Measurements from ENCODE around the gene FLNB. TPM values are rescaled to one million over a fixed set of nuclear protein-coding genes. Genes with fewer than 3 reads are reported as not detected.

The FLNB gene
- total RNA-seq, 1 donor from 2014 or later = 16.3 TPM

DNA sequence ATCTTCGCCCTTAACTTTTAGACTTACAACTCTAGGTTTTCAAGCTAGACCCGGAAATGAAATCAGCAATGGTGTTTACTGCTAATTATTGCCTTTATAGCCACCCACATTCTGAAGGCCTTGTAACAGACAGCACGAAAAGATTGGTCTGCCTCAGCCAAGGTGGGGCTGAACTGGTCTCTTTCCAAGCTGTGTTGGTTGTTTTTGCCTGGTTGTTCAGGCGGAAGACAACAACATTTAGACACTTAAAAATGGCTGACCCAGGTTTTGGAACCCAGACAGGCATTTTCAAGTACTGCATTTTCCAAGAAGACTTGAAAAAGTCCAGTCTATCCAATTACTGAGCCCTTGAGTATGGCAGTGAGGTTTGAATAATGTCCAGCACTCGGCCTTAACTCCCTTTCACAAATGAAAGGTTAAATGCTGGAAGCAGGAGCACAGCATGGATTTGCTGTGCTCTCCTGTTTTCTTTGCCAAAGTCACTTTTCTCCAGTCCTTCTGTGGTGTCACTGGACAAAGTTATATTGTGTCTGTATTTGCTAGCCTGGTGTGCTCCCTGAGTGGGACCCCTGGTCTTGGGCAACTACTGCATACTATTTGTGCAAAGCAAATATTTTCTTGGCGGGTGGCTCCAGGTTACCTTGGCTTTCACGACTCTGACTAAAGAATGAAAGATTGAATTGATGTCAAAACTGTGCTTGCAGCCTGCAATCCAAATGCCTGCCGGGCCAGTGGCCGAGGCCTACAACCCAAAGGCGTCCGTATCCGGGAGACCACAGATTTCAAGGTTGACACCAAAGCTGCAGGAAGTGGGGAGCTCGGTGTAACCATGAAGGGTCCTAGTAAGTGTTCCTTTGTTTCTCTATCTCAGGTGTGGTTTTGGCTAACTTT, 93.5 kb downstream of the FLNB start:
- FAIRE-seq (no peak), DNase-seq (ENCODE audit: low spot score in 2 of 2) (no peak)

DNA sequence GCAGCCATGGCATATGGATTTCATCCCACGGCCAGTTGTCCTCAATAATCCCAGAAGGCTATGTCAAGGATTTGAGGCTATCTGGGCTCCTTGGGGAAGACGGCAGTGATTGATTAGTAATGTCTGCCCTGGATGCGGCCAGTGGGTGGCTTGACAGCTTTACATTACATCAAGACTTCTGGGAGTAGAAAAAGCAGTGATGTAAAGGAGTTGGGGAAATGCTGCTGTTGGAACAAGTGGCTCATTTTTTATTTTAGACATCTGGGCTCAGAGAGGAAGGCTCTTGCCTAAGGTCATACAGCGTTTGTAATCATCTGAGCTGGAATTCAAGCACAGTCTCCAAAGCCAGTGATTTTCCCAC, 94.1 kb downstream of the FLNB start:
- FAIRE-seq = no peak
- DNase-seq (ENCODE audit: low spot score in 2 of 2) = no peak

DNA sequence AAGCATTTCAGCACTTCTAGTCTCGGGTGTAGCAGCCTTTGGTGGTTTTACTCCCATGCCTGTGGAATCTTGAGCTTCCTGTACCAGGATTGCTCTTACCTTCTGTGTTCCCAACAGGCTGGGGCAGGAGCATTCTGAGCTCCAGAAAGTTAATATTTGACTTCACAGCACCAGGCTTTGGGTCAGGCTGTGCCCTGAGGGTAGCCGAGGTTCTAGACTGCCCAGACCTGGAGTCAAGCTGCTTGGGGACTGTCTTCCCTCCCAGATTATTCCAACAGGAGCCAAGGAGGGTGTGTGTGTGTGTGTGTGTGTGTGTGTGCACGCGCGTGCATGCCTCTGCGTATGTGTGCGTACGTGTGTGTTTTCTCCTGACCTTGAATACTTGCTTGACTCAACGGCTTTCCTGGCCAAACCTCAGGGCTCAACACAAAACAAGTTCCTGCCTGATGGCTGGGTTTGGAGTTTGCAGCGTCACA, 94.8 kb downstream of the FLNB start:
- FAIRE-seq (no peak), DNase-seq (ENCODE audit: low spot score in 2 of 2) (no peak)

DNA sequence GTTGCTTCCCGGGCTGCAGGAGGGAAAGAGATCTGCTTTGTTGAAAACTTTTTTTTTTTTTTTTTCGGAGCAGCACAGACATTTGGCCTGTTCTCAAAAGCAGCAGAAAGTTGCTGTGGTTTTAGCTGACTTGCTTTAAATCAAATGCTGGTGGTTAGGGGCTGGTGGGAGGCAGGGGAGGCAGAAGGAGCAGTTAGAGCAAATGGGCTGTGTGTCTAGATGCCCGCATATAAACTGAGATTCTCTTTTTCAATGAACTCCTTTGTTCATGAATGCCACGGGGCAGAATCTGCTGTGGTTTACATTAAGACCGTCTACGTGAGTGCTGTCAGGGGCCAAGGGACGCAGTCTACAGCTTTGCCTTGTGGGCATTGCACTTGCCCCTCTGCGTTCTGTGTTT, 95.9 kb downstream of the FLNB start:
- FAIRE-seq (no peak), DNase-seq (ENCODE audit: low spot score in 2 of 2) (no peak)

DNA sequence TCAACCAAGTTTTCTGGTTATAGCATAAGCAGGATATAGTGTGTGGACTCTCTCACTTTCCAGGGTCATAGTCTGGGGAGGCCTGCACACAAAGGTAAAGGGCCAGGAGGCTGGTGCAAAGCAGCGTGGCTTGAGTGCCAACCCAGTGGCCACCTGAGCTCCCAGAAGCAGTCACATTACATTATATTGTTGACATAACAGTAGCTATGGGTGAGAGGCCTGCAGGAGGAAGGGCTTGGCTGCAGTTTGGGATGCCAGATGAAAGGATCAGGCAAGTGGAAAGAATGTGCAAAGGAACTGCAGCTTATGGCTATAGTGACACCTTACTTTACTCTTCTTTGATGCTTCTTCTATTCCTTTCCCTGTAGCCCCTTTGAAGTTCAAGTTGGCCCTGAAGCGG, 96.5 kb downstream of the FLNB start:
- no peak for FAIRE-seq

DNA sequence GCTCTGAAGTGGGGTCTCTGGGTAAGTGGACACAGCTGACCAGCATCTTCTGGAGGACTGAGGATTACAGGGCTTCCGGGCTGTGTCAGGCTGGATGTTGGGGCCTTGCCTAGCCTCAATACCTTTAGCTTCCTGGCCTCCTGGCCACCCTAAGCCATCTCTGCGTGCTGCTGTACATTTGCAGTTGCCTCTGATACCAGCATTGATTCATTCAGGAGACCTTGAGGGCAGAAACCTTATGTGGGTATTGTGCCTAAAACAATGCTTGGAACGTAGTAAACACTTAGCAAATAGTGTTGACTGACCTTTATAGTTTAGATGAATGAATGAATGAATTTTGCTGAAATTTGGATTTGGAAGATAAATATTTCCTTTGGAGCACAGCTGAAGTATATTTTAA, 97.0 kb downstream of the FLNB start:
- no peak for FAIRE-seq
- no peak for DNase-seq (ENCODE audit: low spot score in 2 of 2)

More for the DNA sequence above, 96.5 kb downstream of the FLNB start:
- no peak for DNase-seq (ENCODE audit: low spot score in 2 of 2)

DNA sequence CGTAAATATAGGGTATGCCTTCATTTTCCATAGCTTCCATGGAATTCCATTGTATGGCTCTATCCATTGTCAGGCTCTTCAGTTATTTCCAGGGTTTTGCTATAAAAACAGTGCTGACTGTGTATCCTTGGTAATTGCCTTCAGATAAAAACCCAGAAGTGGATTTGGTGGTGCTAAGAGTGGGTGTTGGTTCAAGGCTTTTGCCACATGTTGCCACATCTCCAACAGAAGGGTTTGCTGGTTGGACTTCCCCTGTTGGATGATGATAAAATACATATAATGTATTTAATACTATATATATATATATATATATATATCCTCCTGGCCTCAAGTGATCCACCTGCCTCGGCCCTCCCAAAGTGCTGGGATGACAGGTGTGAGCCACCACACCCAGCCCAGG, 97.8 kb downstream of the FLNB start:
- DNase-seq (ENCODE audit: low spot score in 2 of 2) (no peak), FAIRE-seq (no peak)

DNA sequence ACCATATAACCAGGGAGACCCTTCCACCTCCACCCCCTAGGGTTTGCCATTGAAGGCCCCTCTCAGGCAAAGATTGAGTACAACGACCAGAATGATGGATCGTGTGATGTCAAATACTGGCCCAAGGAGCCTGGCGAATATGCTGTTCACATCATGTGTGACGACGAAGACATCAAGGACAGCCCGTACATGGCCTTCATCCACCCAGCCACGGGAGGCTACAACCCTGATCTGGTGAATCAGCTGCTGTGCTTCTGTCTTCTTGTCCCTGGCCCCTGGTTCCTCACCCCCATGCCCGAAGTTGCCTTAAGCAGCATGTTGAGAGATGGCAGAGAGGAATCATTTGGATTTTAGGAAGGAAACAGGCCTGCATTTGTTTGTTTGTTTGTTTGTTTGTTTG, 98.4 kb downstream of the FLNB start:
- FAIRE-seq (no peak), DNase-seq (ENCODE audit: low spot score in 2 of 2) (no peak)

DNA sequence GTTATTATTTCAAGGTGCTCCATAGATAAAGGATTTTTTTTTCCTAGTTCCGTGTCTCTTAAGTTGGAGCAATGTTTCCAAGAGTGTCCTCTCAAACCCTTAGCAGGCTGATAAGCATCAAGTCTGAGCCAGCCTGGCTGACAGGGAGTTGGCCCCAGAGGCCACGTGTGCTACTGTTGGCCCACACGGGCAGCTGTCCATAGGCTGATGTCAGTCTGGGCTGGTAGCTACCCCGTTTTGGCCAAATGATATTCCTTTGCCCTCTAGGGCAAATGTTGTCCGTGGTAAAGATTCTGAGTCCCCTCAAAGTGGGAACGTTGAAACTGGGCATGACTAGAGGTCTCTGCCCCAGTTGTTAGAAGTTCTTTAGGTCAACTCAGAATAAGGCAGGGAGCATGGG, 99.4 kb downstream of the FLNB start:
- no peak for FAIRE-seq
- DNase-seq (ENCODE audit: low spot score in 2 of 2) = no peak

DNA sequence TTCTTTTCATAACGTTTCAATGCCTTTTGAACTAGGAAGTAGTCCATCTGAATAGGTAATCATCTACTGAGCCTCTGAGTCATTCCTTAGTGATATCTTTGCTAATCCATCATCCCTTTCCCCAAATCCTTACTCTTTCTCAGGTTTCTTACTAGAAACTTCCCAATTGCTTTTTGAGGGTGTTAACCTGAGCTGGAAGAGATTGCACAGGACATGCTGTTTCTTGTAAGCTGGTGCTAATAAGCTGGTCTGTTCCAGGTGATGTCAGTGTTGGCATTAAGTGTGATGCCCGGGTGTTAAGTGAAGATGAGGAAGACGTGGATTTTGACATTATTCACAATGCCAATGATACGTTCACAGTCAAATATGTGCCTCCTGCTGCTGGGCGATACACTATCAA, 101.5 kb downstream of the FLNB start:
- no peak for DNase-seq (ENCODE audit: low spot score in 2 of 2)
- no peak for FAIRE-seq

DNA sequence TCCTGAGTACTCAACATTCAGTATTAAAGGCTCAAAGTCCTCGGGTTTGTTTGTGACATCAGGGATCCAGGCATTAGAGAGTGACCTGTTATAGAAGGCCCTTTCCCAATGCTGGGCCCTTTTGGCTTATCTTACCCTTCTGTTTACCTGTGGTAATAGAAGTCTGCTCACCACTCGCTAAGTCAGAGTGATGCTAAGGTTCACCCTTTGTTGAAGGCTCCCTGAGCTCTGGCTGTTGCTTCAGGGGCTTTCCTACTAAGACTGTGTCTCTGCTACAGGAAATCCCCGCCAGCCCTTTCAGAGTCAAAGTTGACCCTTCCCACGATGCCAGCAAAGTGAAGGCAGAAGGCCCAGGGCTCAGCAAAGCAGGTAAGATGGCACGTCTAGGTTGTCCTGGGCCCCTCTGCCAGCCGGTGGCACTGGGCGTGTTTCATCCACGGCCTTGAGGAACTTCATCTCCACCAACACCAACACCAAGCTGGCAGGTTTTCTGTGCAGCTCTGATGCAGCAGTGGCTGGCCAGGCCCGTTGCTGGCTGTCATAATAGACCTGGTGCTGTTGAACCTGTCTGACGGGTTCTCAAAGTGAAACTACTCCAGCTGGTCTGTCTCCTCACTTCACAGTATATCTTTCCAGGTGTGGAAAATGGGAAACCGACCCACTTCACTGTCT, 103.4 kb downstream of the FLNB start:
- no peak for DNase-seq (ENCODE audit: low spot score in 2 of 2)
- FAIRE-seq = no peak

DNA sequence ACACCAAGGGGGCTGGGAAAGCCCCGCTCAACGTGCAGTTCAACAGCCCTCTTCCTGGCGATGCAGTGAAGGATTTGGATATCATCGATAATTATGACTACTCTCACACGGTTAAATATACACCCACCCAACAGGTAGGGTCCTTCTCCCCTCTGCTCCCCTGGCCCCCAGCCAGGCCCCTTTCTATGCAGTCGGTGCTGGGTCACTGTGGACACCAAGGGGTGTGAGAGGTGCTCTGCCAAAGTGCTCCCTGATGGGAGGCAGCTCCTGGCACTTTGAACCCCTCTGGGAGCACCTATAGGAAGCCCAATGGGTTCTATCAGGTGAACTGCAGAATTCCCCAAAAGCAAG, 103.9 kb downstream of the FLNB start:
- DNase-seq (ENCODE audit: low spot score in 2 of 2) = no peak
- FAIRE-seq = no peak

DNA sequence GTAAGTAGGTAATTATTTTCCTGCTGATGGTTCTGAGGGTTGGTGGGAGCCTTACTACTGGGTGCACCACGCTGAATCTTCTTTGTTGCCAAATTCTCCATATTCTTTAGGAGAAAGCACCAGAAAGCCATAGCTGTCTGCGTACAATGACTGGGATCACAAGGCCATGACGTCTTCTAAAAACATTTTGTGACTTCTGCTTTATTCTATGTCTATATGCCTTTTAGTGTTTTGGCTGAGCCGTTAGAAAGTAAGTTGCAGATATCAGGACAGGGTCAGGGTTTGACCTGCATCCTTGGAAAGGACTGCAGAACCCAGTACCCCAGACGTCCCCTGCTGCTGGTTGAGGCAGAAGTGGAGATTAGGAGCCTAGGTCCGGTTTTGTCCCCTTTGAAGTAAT, 107.0 kb downstream of the FLNB start:
- no peak for FAIRE-seq

DNA sequence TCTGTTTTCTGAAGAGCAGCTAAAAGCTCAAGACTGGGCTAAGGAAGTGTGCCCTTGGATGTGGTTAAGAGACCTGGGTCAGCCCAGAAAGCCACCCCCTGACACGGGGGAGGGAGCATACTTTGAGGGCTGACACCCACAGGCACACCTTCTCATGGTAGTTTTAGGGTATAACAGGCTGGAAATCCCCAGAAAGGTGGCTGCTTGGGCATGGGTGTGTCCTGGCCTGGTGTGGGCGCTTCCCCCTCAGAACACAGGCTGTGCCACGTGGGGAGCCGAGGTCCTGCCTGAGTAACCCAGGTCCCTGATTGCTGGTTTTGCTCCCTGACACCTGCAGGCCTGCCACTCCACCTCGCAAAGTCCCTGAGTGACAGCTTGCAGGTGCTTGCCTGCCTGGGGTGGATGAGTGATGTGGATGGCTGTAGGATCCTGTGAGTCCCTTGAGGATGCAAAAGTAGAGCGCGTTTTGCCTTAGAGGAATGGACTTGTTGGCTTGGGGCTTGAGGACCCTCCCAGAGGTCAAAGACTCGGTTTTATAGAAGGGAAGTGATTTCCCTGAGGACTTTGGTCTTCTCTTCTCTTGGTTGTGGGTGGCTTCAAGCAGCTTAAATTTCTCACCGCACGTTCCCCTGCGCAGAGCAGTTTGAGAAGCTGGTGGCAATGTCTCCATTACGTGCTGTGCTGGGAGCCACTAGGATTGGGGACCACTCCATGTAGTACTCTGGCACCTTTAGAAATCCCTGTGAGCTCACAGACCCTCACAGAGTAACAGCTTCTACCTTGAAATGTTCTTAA, 108.1 kb downstream of the FLNB start:
- DNase-seq (ENCODE audit: low spot score in 2 of 2) (no peak), FAIRE-seq (no peak)

More for the DNA sequence above, 107.0 kb downstream of the FLNB start:
- no peak for DNase-seq (ENCODE audit: low spot score in 2 of 2)

DNA sequence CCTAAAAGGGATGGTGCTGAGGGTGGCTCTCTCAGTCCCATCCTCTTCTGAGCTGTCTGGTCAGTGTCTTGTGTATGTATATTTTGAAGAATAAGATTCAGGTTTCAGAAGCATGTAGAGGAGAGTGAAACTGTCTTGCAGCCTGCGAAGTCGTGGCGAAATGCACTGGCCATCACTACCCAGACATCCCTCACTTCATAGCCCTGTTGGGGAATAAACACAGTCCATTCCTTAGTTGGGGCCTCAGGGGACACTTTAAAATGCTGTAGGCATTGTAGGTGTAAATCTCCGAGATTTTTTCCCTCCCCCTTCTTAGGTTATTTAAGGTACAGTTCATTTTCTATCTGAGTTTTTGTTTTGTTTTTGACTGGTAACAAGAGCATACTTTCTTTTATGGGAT, 108.8 kb downstream of the FLNB start:
- no peak for DNase-seq (ENCODE audit: low spot score in 2 of 2)
- FAIRE-seq = no peak

DNA sequence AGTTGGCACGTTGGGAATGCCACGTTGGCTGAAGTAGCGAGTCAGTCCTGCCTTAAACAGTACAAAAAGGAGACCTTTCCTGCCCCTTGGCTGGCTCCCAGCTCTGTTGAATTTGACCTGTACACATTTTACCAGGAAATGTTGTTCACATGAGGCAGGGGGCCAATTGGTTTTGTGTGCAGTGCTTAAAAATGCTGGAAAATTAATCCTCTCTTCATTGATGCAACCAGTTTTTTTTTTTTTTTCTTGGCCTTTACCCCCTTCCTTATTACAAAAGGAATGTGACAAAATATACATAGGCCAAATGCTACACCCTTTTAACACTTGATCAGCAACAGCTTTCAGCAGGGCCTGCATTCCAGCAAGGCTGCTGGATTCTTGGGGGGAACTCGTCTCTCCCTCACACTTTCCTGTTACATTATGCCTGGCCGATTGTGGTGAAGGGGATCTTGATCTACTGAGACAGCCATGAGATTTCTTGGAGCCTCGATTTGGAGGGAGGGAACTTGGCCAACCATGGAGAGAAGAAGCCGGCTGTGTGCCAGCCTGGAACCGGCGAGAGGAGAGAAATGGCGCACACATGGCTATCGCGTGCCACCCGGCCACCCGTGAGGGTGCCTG, 109.4 kb downstream of the FLNB start:
- DNase-seq (ENCODE audit: low spot score in 2 of 2) (no peak), FAIRE-seq (no peak)

DNA sequence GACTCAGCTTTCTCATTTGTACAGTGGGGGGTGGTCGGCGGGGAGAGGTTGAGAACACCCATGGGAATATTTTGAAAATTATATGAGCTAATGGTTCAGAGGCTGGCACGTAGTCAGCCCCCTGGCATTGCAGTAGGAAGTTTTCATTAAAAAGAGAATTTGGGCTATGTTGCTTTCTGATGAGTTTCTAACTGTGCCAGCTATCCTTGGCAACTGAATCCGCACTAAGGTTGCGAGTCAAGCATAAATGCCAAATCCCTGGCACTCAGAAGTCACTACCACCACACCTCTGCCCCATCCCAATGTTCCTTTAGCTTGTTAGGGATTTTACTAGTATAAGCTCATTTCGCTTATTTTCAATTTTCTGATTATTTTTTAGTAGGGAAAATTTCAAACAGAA, 111.0 kb downstream of the FLNB start:
- DNase-seq (ENCODE audit: low spot score in 2 of 2) (no peak), FAIRE-seq (no peak)

DNA sequence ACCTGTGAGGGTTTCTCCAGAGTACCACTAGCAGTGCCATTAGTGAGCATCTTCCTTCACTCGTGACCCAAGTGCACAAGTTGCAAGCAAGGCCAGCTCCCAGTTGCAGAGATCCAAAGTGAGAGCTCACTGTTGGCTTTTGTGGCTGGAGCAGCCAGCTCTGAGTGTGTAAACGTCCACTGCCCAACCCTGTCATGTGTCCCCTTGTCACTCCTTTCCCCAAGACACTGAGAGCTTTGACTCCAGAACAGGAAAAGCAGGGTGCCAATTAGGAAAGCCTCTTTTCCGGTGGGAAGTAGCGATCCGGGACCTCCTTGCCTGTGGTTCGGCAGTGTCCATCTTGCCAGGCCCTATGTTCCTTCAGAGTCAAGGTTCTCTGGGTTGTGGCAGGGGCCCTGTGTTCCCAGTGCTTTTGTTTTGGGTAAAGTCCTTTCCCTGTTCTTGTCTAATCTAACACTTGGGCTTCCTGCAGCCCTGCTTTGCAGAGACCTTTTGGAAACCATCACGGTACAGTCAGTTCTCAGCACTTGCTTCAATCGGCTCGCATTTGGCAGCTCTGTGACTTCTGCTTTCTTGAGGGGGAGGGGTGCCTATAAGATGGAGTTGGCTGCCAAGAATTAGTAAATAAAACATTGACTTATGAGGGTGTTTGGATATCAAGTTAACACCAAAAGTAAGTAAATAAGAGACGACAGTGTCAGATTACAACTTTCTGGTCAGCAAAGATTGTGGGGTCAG, 112.0 kb downstream of the FLNB start:
- no peak for FAIRE-seq

DNA sequence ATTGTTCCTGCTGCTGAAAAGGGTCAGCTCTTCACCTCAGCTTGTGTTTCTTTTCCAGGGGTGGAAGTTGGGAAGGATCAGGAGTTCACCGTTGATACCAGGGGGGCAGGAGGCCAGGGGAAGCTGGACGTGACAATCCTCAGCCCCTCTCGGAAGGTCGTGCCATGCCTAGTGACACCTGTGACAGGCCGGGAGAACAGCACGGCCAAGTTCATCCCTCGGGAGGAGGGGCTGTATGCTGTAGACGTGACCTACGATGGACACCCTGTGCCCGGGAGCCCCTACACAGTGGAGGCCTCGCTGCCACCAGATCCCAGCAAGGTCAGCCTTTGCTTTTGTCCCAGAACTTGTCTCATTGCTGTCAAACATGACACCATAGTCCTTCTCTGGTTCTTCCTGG, 113.0 kb downstream of the FLNB start:
- DNase-seq (ENCODE audit: low spot score in 2 of 2) (no peak), FAIRE-seq (no peak)

More for the DNA sequence above, 112.0 kb downstream of the FLNB start:
- DNase-seq (ENCODE audit: low spot score in 2 of 2) = no peak
